Kidney (tissue), 14 donors: ENCODE results near the gene QSOX2. TPM values are rescaled to one million over a fixed set of nuclear protein-coding genes. Genes with fewer than 3 reads are reported as not detected.

Experiments used
- DNase-seq, 5 donors: peaks; one replicate each; pipeline ENCODE4 v3.0.0-alpha.2; 2013 to 2020
- FAIRE-seq: peaks from 2 replicates; lab custom pipeline; 2012; peaks lifted over from hg19 to GRCh38; lab: Jason Lieb, UNC
- H3K27ac ChIP-seq, 2 donors: one replicate each; pipeline ENCODE4 v1.7.0; 2013; ENCODE audit warnings: low read depth in 2 of 2, low read length in 2 of 2, inconsistent platforms in 1 of 2
- H3K27me3 ChIP-seq: one replicate; pipeline ENCODE4 v1.7.1; 2013; ENCODE audit warnings: low read length, inconsistent platforms; ENCODE audit not compliant: control insufficient read depth, insufficient read depth
- H3K36me3 ChIP-seq, 3 donors: one replicate each; pipeline versions ENCODE4 v1.7.0 to v1.7.1; 2013; ENCODE audit warnings: low read length in 3 of 3, control low read depth in 1 of 3, inconsistent platforms in 1 of 3; ENCODE audit not compliant: insufficient read depth in 3 of 3, control insufficient read depth in 2 of 3
- H3K4me1 ChIP-seq, 3 donors: one replicate each; pipeline versions ENCODE4 v1.7.0 to v1.7.1; 2013; ENCODE audit warnings: low read length in 3 of 3, inconsistent platforms in 1 of 3, low read depth in 1 of 3; ENCODE audit not compliant: control insufficient read depth in 2 of 3, insufficient read depth in 2 of 3
- H3K4me3 ChIP-seq, 3 donors: one replicate each; pipeline versions ENCODE4 v1.7.0 to v1.8.1; 2013; ENCODE audit warnings: low read length in 3 of 3, control low read depth in 1 of 3, inconsistent platforms in 1 of 3
- H3K9ac ChIP-seq, 3 donors: one replicate each; pipeline versions ENCODE4 v1.7.0 to v1.7.1; 2013; ENCODE audit warnings: low read length in 3 of 3, control low read depth in 1 of 3, inconsistent platforms in 1 of 3
- H3K9me3 ChIP-seq, 3 donors: one replicate each; pipeline versions ENCODE4 v1.7.0 to v1.7.1; 2013; ENCODE audit warnings: low read length in 3 of 3, control low read depth in 1 of 3, inconsistent platforms in 1 of 3; ENCODE audit not compliant: control insufficient read depth in 2 of 3, insufficient read depth in 1 of 3
- CTCF ChIP-seq: IDR thresholded peaks from 3 replicates; pipeline ENCODE4 v1.5.1; 2012; ENCODE audit warnings: mild to moderate bottlenecking, moderate library complexity, borderline replicate concordance; ENCODE audit not compliant: insufficient read depth; ENCODE audit errors: extremely low read depth
- intact Hi-C: fragments of 100-400 bp; cut with DNase I; formaldehyde crosslinking; loops from one replicate; pipeline ENCODE4 v1.11.1; 2022
- polyA plus RNA-seq: library from polyadenylated mRNA; stranded (reverse); fragments of 350-450 nt; fragmentation: Illumina TruSeq; extraction: RNeasy Lipid Tissue Mini Kit (QIAGEN cat#74804); gene quantifications from one replicate; pipeline ENCODE4 v1.2.3, GENCODE V29; 2014; ENCODE audit warnings: low read depth, low replicate concordance; ENCODE audit not compliant: insufficient read depth
- total RNA-seq: library from RNA; stranded (reverse); fragmentation: NEBNext Ultra II Directional; extraction: Animal tissue kit (Norgen Biotek cat#: 25700); gene quantifications from one replicate; pipeline ENCODE4 v1.2.1, GENCODE V29; 2021
- donor health status: control.
- donor health status: control.
- donor health status: control.
- donor health status: control.
- donor health status: control.
- donor health status: DM: yes; HTN: yes; CAD: no.
- donor health status: Normal renal cell carcinoma (clear cell type).

QSOX2 gene
- total and polyA plus RNA-seq, 2 donors from 2014 or later = 4.0 to 10.1 TPM

- no peak overlapping the region for H3K9ac ChIP-seq
- no peaks in the 10 kb centered on the region for H3K36me3 ChIP-seq
- TF ChIP-seq CTCF = no peak
- peak in 1 of 5 donors; percentile 75 for DNase-seq
- H3K4me1 ChIP-seq = peaks cover 0 to 6% (median 0%) of the 10 kb centered on the region in 3 donors
- no peak overlapping the region for H3K27ac ChIP-seq
- FAIRE-seq = no peak
- intact Hi-C loops = no loop called here
- H3K27me3 ChIP-seq = no peaks in the 10 kb centered on the region
- no peaks in the 10 kb centered on the region for H3K9me3 ChIP-seq
- no peak overlapping the region for H3K4me3 ChIP-seq
These were observed 19.1 kb upstream of the QSOX2 start for GRCh38 chr9:136264441-136265405.

GRCh38 chr9:136264031-136264430, 18.4 kb upstream of the QSOX2 start:
- no peaks in the 10 kb centered on the region for H3K36me3 ChIP-seq
- intact Hi-C loops = no loop called here
- H3K4me3 ChIP-seq = no peak overlapping the region
- H3K4me1 ChIP-seq = peaks cover 0 to 6% (median 0%) of the 10 kb centered on the region in 3 donors
- no peak for FAIRE-seq
- DNase-seq = peak in 4 of 5 donors; percentile 52 to 69 (median 59)
- H3K9me3 ChIP-seq = no peaks in the 10 kb centered on the region
- no peak for TF ChIP-seq CTCF
- no peak overlapping the region for H3K9ac ChIP-seq
- H3K27me3 ChIP-seq = no peaks in the 10 kb centered on the region
- H3K27ac ChIP-seq = no peak overlapping the region

- no peak overlapping the region for H3K27ac ChIP-seq
- no peak overlapping the region for H3K9ac ChIP-seq
- FAIRE-seq (no peak), DNase-seq (peak in 1 of 5 donors; percentile 47)
- no peak overlapping the region for H3K4me3 ChIP-seq
- H3K4me1 ChIP-seq = peaks cover 0 to 4% (median 0%) of the 10 kb centered on the region in 3 donors
- intact Hi-C loops = no loop called here
- H3K36me3 ChIP-seq = no peaks in the 10 kb centered on the region
- TF ChIP-seq CTCF = no peak
- no peaks in the 10 kb centered on the region for H3K27me3 ChIP-seq
- no peaks in the 10 kb centered on the region for H3K9me3 ChIP-seq
These were observed 17.1 kb upstream of the QSOX2 start for GRCh38 chr9:136262671-136263178.
